SHP77 (cell line): ENCODE measurements around the gene AOAH.
"Not testable (repeated sequence)": the region's sequence is repeated elsewhere in the genome, so short reads cannot be mapped to it uniquely, and the experiment has no call there.

ENCODE experiments used
- DNase-seq, 2 experiments: peaks; one replicate each; lab custom pipeline; 2025; lab: John Stamatoyannopoulos, UW

Gene AOAH

GRCh38 chr7:36736899-36737211, 12.6 kb upstream of the AOAH start:
- no peak for DNase-seq

DNA sequence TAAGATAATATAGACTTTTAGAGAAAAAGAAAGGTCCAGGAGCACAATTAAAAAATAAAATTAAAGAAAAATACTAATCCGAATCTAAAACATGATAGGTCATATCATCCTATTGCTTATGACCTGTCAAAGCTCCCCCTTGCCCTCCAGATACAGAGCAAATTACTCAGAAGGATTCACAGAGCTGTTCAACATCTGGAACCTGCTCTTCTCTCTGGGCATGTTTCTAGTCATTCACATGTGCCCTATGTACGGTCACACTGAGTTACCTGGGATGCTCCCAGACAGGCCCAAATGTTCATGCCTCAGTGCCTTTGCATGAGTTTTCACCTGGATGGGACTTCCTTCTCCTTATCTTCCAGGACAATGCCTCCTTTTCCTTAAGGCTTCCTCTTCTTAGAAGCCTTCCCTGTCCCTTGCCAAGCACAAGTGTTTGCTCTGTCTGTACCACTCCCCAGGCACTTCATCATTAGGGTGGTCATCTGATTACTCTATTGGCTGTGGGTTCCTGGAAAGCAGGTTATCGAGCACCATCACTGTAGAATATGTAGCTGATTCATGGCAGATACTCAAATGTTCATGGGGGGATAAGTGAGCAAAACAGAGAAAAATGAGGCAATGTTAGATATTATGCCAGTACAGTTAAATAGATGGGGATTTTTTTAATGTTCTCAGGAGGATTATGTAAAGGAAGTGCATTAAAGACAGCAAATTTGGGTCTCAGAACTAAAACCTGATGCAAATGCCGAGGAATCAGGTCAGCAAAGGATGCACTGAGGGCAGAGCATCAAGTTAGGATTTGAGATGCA, 12.0 kb upstream of the AOAH start:
- DNase-seq, result no peak

- no peak for DNase-seq
These were observed 10.9 kb upstream of the AOAH start for GRCh38 chr7:36735172-36735571.

GRCh38 chr7:36734731-36735130, 10.4 kb upstream of the AOAH start:
- no peak for DNase-seq

DNA sequence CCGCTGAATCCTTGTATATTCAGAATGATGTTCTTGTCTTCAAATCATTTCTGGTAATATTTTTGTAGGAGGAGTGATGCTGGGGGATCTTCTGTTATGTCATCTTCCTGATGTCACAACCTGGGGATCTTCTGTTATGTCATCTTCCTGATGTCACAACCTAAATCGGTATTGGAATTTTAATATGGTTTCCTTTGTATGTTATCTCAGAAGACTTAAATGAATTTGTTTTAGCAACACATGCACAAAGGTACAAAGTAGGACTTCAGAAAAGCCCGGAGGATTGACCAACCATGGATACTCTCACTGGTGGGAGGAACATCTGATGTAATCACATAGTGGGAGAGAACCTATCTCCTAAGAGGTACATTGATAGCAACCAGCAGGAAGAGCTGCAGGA, 9.1 kb upstream of the AOAH start:
- no peak for DNase-seq

DNA sequence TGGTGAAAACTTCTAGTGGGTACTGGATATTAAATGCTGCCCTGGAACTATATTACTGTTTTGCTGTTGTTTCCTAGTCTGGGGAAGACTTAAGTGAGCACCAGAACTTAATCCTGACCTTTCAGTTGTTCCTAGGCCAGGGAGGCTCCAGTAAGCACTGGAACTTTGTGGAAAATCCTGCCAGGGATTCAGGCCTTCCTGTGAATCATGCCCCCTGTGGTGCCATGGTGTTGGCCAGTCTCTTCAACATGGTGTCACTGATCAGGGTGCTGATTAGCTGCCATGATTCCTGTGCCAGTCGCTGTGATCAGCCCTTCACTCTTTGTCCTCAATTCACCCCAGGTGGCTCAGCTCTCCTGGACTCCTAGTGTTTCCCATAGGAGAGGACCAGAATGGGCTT, 8.5 kb upstream of the AOAH start:
- no peak for DNase-seq

GRCh38 chr7:36730046-36730445, 5.8 kb upstream of the AOAH start:
- no peak for DNase-seq

DNA sequence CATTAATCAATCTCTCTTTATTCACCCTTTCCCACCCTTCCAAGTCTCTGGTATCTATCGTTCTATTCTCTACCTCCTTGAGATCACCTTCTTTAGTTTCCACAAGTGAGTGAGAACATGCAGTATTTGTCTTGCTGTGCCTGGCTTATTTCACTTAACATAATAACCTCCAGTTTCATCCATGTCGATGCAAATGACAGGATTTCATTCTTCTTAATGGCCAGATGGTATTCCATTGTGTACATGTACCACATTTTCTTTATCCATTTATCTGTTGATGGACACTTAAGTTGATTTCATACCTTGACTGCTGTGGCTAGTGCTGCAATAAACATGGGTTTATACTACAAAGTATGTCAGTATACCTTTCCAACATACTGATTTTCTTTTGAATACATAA, 3.8 kb upstream of the AOAH start:
- DNase-seq, result no peak

- no peak for DNase-seq
These were observed 2.7 kb upstream of the AOAH start for GRCh38 chr7:36726806-36727503.

- DNase-seq, result no peak
These were observed 2.0 kb upstream of the AOAH start for GRCh38 chr7:36726311-36726710.

DNA sequence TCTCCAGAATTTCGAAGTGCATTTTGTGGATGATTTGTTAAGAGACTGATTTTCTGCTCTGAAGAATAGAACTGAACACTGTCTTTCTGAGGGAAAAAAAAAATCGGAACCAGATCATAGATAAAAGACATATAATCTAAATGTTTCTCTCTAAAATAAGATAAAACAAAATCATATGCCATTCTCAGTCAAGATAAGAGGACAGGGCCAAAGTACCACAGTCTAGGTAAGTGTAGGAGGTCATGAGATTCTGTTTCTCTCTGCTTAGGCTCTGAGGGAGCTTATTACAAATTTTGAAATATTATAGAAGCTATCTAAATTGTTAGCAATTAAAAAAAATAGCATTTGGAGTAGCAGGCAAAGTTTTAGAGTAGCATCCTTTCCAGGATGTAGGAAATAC, 702 bp upstream of the AOAH start:
- DNase-seq, result no peak

GRCh38 chr7:36723291-36723690, 1.0 kb downstream of the AOAH start:
- no peak for DNase-seq

GRCh38 chr7:36719083-36719632, 5.1 kb downstream of the AOAH start:
- DNase-seq, result no peak

GRCh38 chr7:36717586-36717985, 6.7 kb downstream of the AOAH start:
- DNase-seq, result no peak

DNA sequence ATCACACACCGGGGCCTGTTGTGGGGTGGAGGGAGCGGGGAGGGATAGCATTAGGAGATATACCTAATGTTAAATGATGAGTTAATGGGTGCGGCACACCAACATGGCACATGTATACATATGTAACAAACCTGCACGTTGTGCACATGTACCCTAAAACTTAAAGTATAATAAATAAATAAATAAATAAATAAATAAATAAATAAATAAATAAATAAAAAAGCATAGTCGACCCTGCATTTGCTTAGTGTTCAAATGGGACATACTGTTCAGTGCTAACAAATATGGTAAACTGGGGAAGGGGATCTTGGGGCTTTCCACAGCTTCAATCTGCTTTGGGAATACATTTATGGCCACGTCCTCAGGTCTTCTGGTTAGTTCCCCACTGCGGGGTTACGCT, 7.5 kb downstream of the AOAH start:
- DNase-seq, result not testable (repeated sequence)

GRCh38 chr7:36712015-36712414, 12.3 kb downstream of the AOAH start:
- DNase-seq, result no peak

DNA sequence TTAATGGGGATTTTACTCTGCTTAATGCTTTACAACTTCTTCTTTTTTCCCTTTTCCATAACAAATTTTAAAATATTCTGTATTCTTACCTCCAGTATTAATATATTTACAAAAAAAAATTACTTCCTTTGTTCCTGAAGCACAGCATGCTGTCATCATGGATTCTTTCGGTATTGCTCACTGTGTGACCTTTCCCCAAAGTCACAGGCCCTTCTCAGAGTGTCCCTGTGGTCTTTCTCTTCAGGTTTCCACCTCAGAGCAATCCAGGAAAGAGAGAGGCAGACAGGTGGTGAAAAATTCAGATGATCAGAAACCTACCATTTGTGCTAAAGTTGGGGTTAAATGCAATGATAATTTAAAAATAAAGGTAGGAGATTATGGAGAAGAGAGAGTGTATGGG, 13.0 kb downstream of the AOAH start:
- no peak for DNase-seq

DNA sequence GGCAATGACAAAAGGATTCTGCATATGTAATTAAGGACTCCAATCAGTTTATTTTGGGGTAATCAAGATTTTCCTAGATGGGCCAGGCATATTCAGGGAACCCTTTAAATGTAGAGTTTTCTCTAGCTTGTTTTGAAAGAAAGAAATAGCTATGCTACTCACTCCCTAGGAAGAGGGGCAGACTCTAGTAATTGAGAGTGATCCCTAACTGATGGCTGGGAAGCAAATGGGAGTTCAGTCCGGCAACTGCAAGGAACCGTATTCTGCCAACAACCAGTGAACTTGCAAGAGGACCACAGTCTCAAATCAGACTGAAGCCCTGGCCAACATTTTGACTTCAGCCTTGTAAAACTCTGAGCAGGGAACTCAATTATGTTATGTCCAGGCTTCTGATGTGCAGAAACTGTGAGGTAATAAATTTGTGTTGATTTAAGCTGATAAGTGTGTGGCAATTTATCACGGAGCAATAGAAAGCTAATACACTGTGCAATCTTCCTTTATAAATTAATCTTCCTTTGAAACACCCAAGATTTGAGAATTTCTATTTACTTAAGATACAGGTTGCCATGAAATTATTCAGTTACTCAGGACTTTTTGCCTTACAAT, 14.0 kb downstream of the AOAH start:
- DNase-seq, result no peak

DNA sequence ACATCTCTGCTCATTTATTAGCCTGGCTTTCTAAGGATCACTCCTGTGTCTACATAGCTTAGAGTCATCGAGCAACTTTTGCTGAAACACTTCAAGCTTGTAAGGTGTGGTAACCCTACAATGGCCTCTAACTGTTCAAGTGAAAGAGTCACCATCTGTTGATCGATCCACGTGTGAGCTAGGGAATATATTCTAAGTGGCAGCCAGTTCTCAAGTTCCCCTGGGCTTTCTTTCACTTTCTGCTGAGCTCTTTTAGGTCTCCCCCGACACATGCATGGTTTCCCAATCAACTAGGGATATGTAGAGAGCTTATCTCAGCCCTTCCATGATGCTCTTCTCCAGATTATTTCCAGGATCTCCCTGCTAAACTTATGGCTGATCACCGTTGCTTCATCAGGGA, 15.5 kb downstream of the AOAH start:
- no peak for DNase-seq

DNA sequence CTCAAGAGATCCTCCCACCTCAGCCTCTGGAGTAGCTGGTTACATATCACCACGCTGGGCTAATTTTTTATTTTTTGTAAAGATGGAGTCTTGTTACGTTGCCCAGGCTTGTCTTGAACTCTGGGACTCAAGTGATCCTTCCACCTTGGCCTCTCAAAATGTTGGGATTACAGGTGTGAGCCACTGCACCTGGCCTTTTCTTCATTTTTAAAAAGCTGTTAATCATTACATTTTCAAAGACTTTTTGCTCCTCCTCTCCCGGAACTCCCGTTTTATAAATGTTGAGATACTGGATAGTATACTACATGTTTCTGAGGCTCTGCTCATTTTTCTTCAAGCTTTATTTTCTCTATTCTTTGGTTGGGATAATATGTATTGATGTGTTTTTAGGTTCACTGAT, 16.4 kb downstream of the AOAH start:
- DNase-seq, result no peak

GRCh38 chr7:36707465-36707864, 16.8 kb downstream of the AOAH start:
- DNase-seq, result no peak

GRCh38 chr7:36703860-36704259, 20.4 kb downstream of the AOAH start:
- DNase-seq, result not testable (repeated sequence)

DNA sequence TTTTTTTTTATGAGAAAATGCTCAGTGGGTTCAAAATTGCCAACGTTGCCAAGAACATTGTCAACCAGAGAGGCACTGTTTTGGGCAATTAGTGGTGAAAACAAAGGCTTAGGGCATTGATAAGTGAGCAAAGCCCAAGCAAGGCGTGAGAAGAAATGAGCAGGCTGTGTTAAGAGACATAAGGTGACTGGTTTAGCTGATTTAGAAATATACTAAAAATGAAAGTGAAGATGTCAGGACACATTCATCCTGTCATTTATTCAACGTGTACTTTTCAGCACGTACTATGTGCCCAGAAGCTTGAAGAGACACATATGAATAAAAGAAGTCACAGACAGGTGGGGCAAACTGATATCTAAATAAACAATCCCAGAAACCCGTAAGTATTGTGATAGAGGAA, 31.8 kb downstream of the AOAH start:
- no peak for DNase-seq
